Stomach smooth muscle (tissue), 2 donors: ENCODE results near the gene UPF2.
"Not testable (repeated sequence)": the region's sequence is repeated elsewhere in the genome, so short reads cannot be mapped to it uniquely, and the experiment has no call there.

Experiments used
- H3K27ac ChIP-seq: one replicate; pipeline ENCODE4 v1.7.0; 2013; ENCODE audit warnings: mild to moderate bottlenecking, low read length, inconsistent platforms
- H3K27me3 ChIP-seq, 2 donors: one replicate each; pipeline ENCODE4 v1.7.0; 2013; ENCODE audit warnings: low read length in 2 of 2; ENCODE audit not compliant: insufficient read depth in 2 of 2, control insufficient read depth in 1 of 2
- H3K36me3 ChIP-seq, 2 donors: one replicate each; pipeline ENCODE4 v1.7.0; 2013; ENCODE audit warnings: low read length in 2 of 2; ENCODE audit not compliant: control insufficient read depth in 2 of 2, insufficient read depth in 2 of 2
- H3K4me1 ChIP-seq: one replicate; pipeline ENCODE4 v1.7.0; 2013; ENCODE audit warnings: low read length; ENCODE audit not compliant: control insufficient read depth, insufficient read depth
- H3K4me3 ChIP-seq, 2 donors: one replicate each; pipeline ENCODE4 v1.7.0; 2013; ENCODE audit warnings: low read length in 2 of 2
- H3K9ac ChIP-seq, 2 donors: one replicate each; pipeline ENCODE4 v1.7.0; 2013; ENCODE audit warnings: low read length in 2 of 2, mild to moderate bottlenecking in 1 of 2
- H3K9me3 ChIP-seq, 2 donors: one replicate each; pipeline ENCODE4 v1.7.0; 2013; ENCODE audit warnings: low read length in 2 of 2; ENCODE audit not compliant: control insufficient read depth in 2 of 2
- donor health status: healthy.
- donor health status: Pancreatic carcinoma.

UPF2 gene

GRCh38 chr10:11895108-11895466, 147.5 kb downstream of the UPF2 start:
- Histone ChIP-seq H3K4me1 (peaks cover 2% of the 10 kb centered on the region), H3K9me3 (no peaks in the 10 kb centered on the region), H3K27me3 (peaks cover 0 to 2% of the 10 kb centered on the region in 2 donors), H3K4me3 (no peak overlapping the region), H3K27ac (no peak overlapping the region), H3K36me3 (no peaks in the 10 kb centered on the region), H3K9ac (no peak overlapping the region)

GRCh38 chr10:11894381-11895107, 148.1 kb downstream of the UPF2 start:
- Histone ChIP-seq H3K27ac (no peak overlapping the region), H3K36me3 (no peaks in the 10 kb centered on the region), H3K9ac (no peak overlapping the region), H3K4me1 (peaks cover 2% of the 10 kb centered on the region), H3K27me3 (peaks cover 0 to 2% of the 10 kb centered on the region in 2 donors), H3K9me3 (no peaks in the 10 kb centered on the region), H3K4me3 (no peak overlapping the region)

GRCh38 chr10:11893749-11894278, 148.8 kb downstream of the UPF2 start:
- no peaks in the 10 kb centered on the region for H3K36me3 ChIP-seq
- no peak overlapping the region for H3K27ac ChIP-seq
- no peak overlapping the region for H3K4me3 ChIP-seq
- no peaks in the 10 kb centered on the region for H3K4me1 ChIP-seq
- no peaks in the 10 kb centered on the region for H3K9me3 ChIP-seq
- H3K9ac ChIP-seq = no peak overlapping the region
- peaks cover 0 to 2% of the 10 kb centered on the region in 2 donors for H3K27me3 ChIP-seq

- H3K4me1 ChIP-seq = no peaks in the 10 kb centered on the region
- H3K36me3 ChIP-seq = no peaks in the 10 kb centered on the region
Measured at GRCh38 chr10:11891776-11892486, 150.7 kb downstream of the UPF2 start.

GRCh38 chr10:11889263-11889662, 153.3 kb downstream of the UPF2 start:
- H3K36me3 ChIP-seq, H3K27me3 ChIP-seq, H3K9ac ChIP-seq, H3K4me3 ChIP-seq, H3K9me3 ChIP-seq, H3K27ac ChIP-seq, H3K4me1 ChIP-seq: not testable (repeated sequence)

More at GRCh38 chr10:11891776-11892486, 150.7 kb downstream of the UPF2 start:
- Histone ChIP-seq H3K27ac (no peak overlapping the region), H3K4me3 (no peak overlapping the region), H3K9ac (no peak overlapping the region), H3K27me3 (no peaks in the 10 kb centered on the region), H3K9me3 (no peaks in the 10 kb centered on the region)

- Histone ChIP-seq H3K27me3 (no peaks in the 10 kb centered on the region), H3K36me3 (no peaks in the 10 kb centered on the region), H3K4me3 (no peak overlapping the region), H3K27ac (no peak overlapping the region), H3K9ac (no peak overlapping the region), H3K4me1 (no peaks in the 10 kb centered on the region), H3K9me3 (peaks cover 0 to 5% of the 10 kb centered on the region in 2 donors)
Measured at GRCh38 chr10:11887381-11888227, 155.0 kb downstream of the UPF2 start.

- Histone ChIP-seq H3K36me3 (no peaks in the 10 kb centered on the region), H3K27me3 (no peaks in the 10 kb centered on the region), H3K9ac (no peak overlapping the region), H3K9me3 (peaks cover 0 to 6% of the 10 kb centered on the region in 2 donors), H3K4me3 (no peak overlapping the region), H3K4me1 (no peaks in the 10 kb centered on the region), H3K27ac (no peak overlapping the region)
Measured at GRCh38 chr10:11886851-11887250, 155.8 kb downstream of the UPF2 start.

- H3K36me3 ChIP-seq = no peaks in the 10 kb centered on the region
- H3K4me3 ChIP-seq = no peak overlapping the region
- no peaks in the 10 kb centered on the region for H3K4me1 ChIP-seq
- H3K9ac ChIP-seq = no peak overlapping the region
- H3K9me3 ChIP-seq = peaks cover 0 to 6% of the 10 kb centered on the region in 2 donors
- H3K27ac ChIP-seq = no peak overlapping the region
- H3K27me3 ChIP-seq = no peaks in the 10 kb centered on the region
Measured at GRCh38 chr10:11886138-11886474, 156.5 kb downstream of the UPF2 start.

- no peak overlapping the region for H3K4me3 ChIP-seq
- H3K36me3 ChIP-seq = no peaks in the 10 kb centered on the region
- H3K9ac ChIP-seq = no peak overlapping the region
- no peaks in the 10 kb centered on the region for H3K4me1 ChIP-seq
- no peak overlapping the region for H3K27ac ChIP-seq
- H3K27me3 ChIP-seq = no peaks in the 10 kb centered on the region
- H3K9me3 ChIP-seq = peaks cover 0 to 6% of the 10 kb centered on the region in 2 donors
Measured at GRCh38 chr10:11885437-11886137, 157.0 kb downstream of the UPF2 start.

GRCh38 chr10:11884706-11885423, 157.7 kb downstream of the UPF2 start:
- H3K27ac ChIP-seq = no peak overlapping the region
- H3K4me1 ChIP-seq = no peaks in the 10 kb centered on the region
- H3K9me3 ChIP-seq = peaks cover 0 to 6% of the 10 kb centered on the region in 2 donors
- H3K27me3 ChIP-seq = no peaks in the 10 kb centered on the region
- no peak overlapping the region for H3K9ac ChIP-seq
- no peaks in the 10 kb centered on the region for H3K36me3 ChIP-seq
- H3K4me3 ChIP-seq = no peak overlapping the region
